T follicular helper cell (primary cell): ENCODE results near the gene SRR.

ENCODE experiments used
- DNase-seq: peaks from one replicate; pipeline ENCODE4 v3.0.0-alpha.2; 2020; ENCODE audit warnings: low read depth

SRR gene

GRCh38 chr17:2344528-2344927 lies 40.8 kb downstream of the SRR start:
- DNase-seq = no peak

GRCh38 chr17:2346475-2346874 lies 42.7 kb downstream of the SRR start:
- DNase-seq = no peak

- DNase-seq = no peak
Observed at GRCh38 chr17:2347805-2348685, 44.3 kb downstream of the SRR start.

- no peak for DNase-seq
Observed at GRCh38 chr17:2351269-2351668, 47.5 kb downstream of the SRR start.

GRCh38 chr17:2354311-2354710 lies 50.6 kb downstream of the SRR start:
- no peak for DNase-seq

GRCh38 chr17:2357237-2357636 lies 53.5 kb downstream of the SRR start:
- no peak for DNase-seq

GRCh38 chr17:2357931-2358434 lies 54.2 kb downstream of the SRR start:
- DNase-seq = no peak

- no peak for DNase-seq
Observed at GRCh38 chr17:2361010-2361760, 57.4 kb downstream of the SRR start.

GRCh38 chr17:2362016-2362415 lies 58.3 kb downstream of the SRR start:
- no peak for DNase-seq

GRCh38 chr17:2362416-2362815 lies 58.7 kb downstream of the SRR start:
- DNase-seq = no peak

- no peak for DNase-seq
Observed at GRCh38 chr17:2362881-2363280, 59.1 kb downstream of the SRR start.

- no peak for DNase-seq
Observed at GRCh38 chr17:2363318-2363717, 59.6 kb downstream of the SRR start.

- no peak for DNase-seq
Observed at GRCh38 chr17:2363851-2364762, 60.4 kb downstream of the SRR start.

- DNase-seq = no peak
Observed at GRCh38 chr17:2364763-2365116, 61.0 kb downstream of the SRR start.

GRCh38 chr17:2365132-2365531 lies 61.4 kb downstream of the SRR start:
- DNase-seq = no peak

GRCh38 chr17:2366747-2367494 lies 63.2 kb downstream of the SRR start:
- no peak for DNase-seq

- no peak for DNase-seq
Observed at GRCh38 chr17:2368359-2368758, 64.6 kb downstream of the SRR start.

- DNase-seq = no peak
Observed at GRCh38 chr17:2369039-2369438, 65.3 kb downstream of the SRR start.

GRCh38 chr17:2369551-2370210 lies 65.9 kb downstream of the SRR start:
- no peak for DNase-seq

GRCh38 chr17:2370211-2370589 lies 66.5 kb downstream of the SRR start:
- DNase-seq = no peak
